ENCODE data around the gene KLRC3. TPM values are rescaled to one million over a fixed set of nuclear protein-coding genes. Genes with fewer than 3 reads are reported as not detected.

KLRC3 gene
- total RNA-seq, 4 donors from 2014 or later: not detected

- H3K4me3 ChIP-seq: no peak overlapping the region
- H3K27me3 ChIP-seq: no peaks in the 10 kb centered on the region
- H3K36me3 ChIP-seq: no peaks in the 10 kb centered on the region
- TF ChIP-seq EP300 (IDR thresholded peaks at IDR 0.05; ENCODE audit: low read depth) (no peak), POLR2A (IDR thresholded peaks at IDR 0.05) (no peak), POLR2AphosphoS5 (IDR thresholded peaks at IDR 0.05) (no peak), CTCF (IDR thresholded peaks at IDR 0.05) (no peak)
- DNase-seq: no peak
- in situ Hi-C loops (cut with MboI; ENCODE audit: low pct_ligation_motif_present in 1 of 4, low pct_unique_long_range_greater_than_20kb in 1 of 4, low sequenced_read_pairs in 3 of 4) (no loop called here), intact Hi-C loops (cut with DNase I; ENCODE audit: low total_unique reads) (no loop called here)
- H3K9me3 ChIP-seq: no peaks in the 10 kb centered on the region
- 69 to 83% methylated on average over 3 of the region's 3 CpGs for WGBS, 2 donors (ENCODE audit: low coverage in 1 of 2)
- no peaks in the 10 kb centered on the region for H3K4me1 ChIP-seq
- no peak overlapping the region for H3K27ac ChIP-seq
Observed at GRCh38 chr12:10408842-10409241, 11.6 kb downstream of the KLRC3 start.

GRCh38 chr12:10406725-10407124, 13.7 kb downstream of the KLRC3 start:
- Histone ChIP-seq H3K4me1 (no peaks in the 10 kb centered on the region), H3K4me3 (no peak overlapping the region), H3K27me3 (no peaks in the 10 kb centered on the region), H3K9me3 (no peaks in the 10 kb centered on the region), H3K36me3 (no peaks in the 10 kb centered on the region), H3K27ac (no peak overlapping the region)
- no peak for DNase-seq
- TF ChIP-seq EP300 (IDR thresholded peaks at IDR 0.05; ENCODE audit: low read depth): no peak
- TF ChIP-seq CTCF (IDR thresholded peaks at IDR 0.05): no peak
- TF ChIP-seq POLR2A (IDR thresholded peaks at IDR 0.05): no peak
- no peak for TF ChIP-seq POLR2AphosphoS5 (IDR thresholded peaks at IDR 0.05)
- in situ Hi-C loops (cut with MboI; ENCODE audit: low pct_ligation_motif_present in 1 of 4, low pct_unique_long_range_greater_than_20kb in 1 of 4, low sequenced_read_pairs in 3 of 4) (no loop called here), intact Hi-C loops (cut with DNase I; ENCODE audit: low total_unique reads) (no loop called here)
- 70% methylated on average over 4 of the region's 4 CpGs; no CpG with 5 or more reads in 1 of the 2 donors for WGBS, 2 donors (ENCODE audit: low coverage in 1 of 2)

GRCh38 chr12:10405294-10405693, 15.1 kb downstream of the KLRC3 start:
- WGBS, 2 donors (ENCODE audit: low coverage in 1 of 2): 89 to 98% methylated on average over 4 to 5 of the region's 5 CpGs
- in situ Hi-C loops (cut with MboI; ENCODE audit: low pct_ligation_motif_present in 1 of 4, low pct_unique_long_range_greater_than_20kb in 1 of 4, low sequenced_read_pairs in 3 of 4) (no loop called here), intact Hi-C loops (cut with DNase I; ENCODE audit: low total_unique reads) (no loop called here)
- H3K4me1 ChIP-seq: no peaks in the 10 kb centered on the region
- no peaks in the 10 kb centered on the region for H3K9me3 ChIP-seq
- no peak overlapping the region for H3K4me3 ChIP-seq
- H3K27ac ChIP-seq: no peak overlapping the region
- DNase-seq: no peak
- no peaks in the 10 kb centered on the region for H3K36me3 ChIP-seq
- TF ChIP-seq EP300 (IDR thresholded peaks at IDR 0.05; ENCODE audit: low read depth) (no peak), POLR2AphosphoS5 (IDR thresholded peaks at IDR 0.05) (no peak), POLR2A (IDR thresholded peaks at IDR 0.05) (no peak), CTCF (IDR thresholded peaks at IDR 0.05) (no peak)
- H3K27me3 ChIP-seq: no peaks in the 10 kb centered on the region

GRCh38 chr12:10404798-10405197, 15.6 kb downstream of the KLRC3 start:
- Histone ChIP-seq H3K4me3 (no peak overlapping the region), H3K27me3 (no peaks in the 10 kb centered on the region), H3K4me1 (no peaks in the 10 kb centered on the region), H3K9me3 (no peaks in the 10 kb centered on the region), H3K36me3 (no peaks in the 10 kb centered on the region), H3K27ac (no peak overlapping the region)
- TF ChIP-seq CTCF (IDR thresholded peaks at IDR 0.05): no peak
- intact Hi-C loops (cut with DNase I; ENCODE audit: low total_unique reads): no loop called here
- in situ Hi-C loops (cut with MboI; ENCODE audit: low pct_ligation_motif_present in 1 of 4, low pct_unique_long_range_greater_than_20kb in 1 of 4, low sequenced_read_pairs in 3 of 4): no loop called here
- no peak for DNase-seq

Measured in transverse colon (tissue), 4 donors.